SU-DHL-6 (cell line): ENCODE data around the gene CANX.

ENCODE experiments used
- EZH2phosphoT487 ChIP-seq: fragments of 200-600 bp; sonication (generic), shearing (Covaris generic); conservative IDR thresholded peaks from 2 replicates; pipeline ENCODE4 v1.6.1; 2018; ENCODE audit warnings: mild to moderate bottlenecking, antibody characterized with exemption, low read length, moderate library complexity, mixed read lengths
- TF ChIP-seq, protein P1 (sequence below): fragments of 200-600 bp; sonication (generic); IDR thresholded peaks from one replicate; pipeline ENCODE4 v1.5.1; 2017; ENCODE audit warnings: antibody characterized with exemption, mild to moderate bottlenecking, low read length, moderate library complexity; ENCODE audit not compliant: insufficient read depth, poor library complexity, severe bottlenecking

DNA sequence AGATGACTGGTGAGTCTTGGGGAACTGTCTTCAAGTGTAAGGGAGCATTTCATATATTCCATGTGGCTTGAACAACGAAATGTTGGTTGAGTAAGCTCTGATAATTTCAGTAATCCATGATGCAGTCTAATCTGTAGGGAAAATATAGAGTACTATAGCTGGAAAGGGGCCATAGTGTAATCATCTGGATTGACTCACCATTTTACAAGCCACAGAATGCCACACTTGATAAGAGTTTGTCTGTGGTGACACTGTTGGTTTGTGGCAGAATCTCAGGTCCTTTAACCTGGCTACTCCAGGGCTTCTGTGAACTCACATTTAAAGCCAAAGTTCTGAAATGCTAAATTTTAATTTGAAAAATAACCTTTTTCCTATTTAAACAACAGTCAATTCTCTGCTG is 17.5 kb downstream of the CANX start:
- TF ChIP-seq, protein P1, sequence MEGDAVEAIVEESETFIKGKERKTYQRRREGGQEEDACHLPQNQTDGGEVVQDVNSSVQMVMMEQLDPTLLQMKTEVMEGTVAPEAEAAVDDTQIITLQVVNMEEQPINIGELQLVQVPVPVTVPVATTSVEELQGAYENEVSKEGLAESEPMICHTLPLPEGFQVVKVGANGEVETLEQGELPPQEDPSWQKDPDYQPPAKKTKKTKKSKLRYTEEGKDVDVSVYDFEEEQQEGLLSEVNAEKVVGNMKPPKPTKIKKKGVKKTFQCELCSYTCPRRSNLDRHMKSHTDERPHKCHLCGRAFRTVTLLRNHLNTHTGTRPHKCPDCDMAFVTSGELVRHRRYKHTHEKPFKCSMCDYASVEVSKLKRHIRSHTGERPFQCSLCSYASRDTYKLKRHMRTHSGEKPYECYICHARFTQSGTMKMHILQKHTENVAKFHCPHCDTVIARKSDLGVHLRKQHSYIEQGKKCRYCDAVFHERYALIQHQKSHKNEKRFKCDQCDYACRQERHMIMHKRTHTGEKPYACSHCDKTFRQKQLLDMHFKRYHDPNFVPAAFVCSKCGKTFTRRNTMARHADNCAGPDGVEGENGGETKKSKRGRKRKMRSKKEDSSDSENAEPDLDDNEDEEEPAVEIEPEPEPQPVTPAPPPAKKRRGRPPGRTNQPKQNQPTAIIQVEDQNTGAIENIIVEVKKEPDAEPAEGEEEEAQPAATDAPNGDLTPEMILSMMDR: no peak
- TF ChIP-seq EZH2phosphoT487: no peak
